ENCODE measurements around the gene ZNF783.

DNA sequence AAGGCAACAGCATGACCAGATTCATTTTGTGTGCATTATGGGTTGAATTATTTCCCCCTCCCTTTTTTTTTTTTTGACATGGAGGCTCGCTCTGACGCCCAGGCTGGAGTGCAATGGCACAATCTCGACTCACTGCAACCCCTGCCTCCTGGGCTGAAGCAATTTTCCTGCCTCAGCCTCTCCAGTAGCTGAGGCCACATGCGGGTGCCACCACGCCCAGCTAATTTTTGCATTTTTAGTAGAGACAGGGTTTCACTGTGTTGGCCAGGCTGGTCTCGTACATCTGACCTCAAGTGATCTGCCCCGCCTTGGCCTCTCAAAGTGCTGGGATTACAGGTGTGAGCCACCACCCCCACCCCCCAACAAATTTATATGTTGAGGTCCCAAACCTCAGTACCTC, 42.0 kb downstream of the ZNF783 start:
- TF ChIP-seq, protein P1, sequence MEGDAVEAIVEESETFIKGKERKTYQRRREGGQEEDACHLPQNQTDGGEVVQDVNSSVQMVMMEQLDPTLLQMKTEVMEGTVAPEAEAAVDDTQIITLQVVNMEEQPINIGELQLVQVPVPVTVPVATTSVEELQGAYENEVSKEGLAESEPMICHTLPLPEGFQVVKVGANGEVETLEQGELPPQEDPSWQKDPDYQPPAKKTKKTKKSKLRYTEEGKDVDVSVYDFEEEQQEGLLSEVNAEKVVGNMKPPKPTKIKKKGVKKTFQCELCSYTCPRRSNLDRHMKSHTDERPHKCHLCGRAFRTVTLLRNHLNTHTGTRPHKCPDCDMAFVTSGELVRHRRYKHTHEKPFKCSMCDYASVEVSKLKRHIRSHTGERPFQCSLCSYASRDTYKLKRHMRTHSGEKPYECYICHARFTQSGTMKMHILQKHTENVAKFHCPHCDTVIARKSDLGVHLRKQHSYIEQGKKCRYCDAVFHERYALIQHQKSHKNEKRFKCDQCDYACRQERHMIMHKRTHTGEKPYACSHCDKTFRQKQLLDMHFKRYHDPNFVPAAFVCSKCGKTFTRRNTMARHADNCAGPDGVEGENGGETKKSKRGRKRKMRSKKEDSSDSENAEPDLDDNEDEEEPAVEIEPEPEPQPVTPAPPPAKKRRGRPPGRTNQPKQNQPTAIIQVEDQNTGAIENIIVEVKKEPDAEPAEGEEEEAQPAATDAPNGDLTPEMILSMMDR (IDR thresholded peaks at IDR 0.05 in 8 of 11, conservative IDR thresholded peaks at IDR 0.05 in 3 of 11): no peak
- no peak for TF ChIP-seq POLR2A (IDR thresholded peaks at IDR 0.05)

All from spleen (tissue), 7 donors.